ENCODE data around the gene RNF112.

RNF112 gene, protein sequence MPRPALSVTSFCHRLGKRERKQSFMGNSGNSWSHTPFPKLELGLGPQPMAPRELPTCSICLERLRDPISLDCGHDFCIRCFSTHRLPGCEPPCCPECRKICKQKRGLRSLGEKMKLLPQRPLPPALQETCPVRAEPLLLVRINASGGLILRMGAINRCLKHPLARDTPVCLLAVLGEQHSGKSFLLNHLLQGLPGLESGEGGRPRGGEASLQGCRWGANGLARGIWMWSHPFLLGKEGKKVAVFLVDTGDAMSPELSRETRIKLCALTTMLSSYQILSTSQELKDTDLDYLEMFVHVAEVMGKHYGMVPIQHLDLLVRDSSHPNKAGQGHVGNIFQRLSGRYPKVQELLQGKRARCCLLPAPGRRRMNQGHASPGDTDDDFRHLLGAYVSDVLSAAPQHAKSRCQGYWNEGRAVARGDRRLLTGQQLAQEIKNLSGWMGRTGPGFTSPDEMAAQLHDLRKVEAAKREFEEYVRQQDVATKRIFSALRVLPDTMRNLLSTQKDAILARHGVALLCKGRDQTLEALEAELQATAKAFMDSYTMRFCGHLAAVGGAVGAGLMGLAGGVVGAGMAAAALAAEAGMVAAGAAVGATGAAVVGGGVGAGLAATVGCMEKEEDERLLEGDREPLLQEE

DNA sequence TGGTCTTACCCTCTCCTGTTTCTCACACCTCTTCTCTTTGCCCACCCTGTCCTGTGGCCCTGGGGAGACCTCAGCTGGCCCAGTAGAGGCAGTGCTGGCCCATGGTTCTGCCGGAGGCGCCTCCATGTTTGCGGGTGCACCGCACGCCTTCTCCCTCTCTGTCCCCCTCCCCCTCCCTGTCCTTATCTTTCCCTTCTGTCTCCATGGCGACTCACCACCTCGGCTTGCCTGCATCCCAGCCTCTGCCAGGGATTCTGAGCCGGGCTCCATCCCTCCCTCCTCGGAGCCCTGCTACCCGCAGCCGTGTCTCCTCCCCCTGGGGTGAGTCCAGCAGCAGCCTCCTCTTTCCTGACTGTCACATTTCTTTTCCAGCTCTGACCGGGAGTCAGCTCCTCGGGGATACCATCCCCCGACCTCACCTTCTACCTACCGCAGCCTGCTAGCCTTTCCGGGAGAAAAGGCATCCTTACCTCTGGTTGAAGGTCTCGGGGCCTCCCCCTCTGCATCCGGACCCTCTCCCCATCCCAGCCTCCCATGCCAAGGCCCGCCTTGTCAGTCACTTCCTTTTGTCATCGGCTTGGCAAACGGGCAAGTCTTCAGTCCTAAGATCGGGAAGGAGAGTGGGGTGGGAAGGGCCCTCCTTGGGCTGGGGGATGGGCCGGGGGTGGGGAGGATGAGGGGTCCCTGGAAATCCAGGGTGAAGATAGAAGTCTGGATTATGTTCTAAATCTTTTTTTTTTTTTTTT, at the start of gene RNF112:
Gene RNF112 (plus strand): TSS at position 358 of the 746 bp plus-strand sequence. CDS start 177 bp downstream, at position 535.
- DNase-seq, result no peak

DNA sequence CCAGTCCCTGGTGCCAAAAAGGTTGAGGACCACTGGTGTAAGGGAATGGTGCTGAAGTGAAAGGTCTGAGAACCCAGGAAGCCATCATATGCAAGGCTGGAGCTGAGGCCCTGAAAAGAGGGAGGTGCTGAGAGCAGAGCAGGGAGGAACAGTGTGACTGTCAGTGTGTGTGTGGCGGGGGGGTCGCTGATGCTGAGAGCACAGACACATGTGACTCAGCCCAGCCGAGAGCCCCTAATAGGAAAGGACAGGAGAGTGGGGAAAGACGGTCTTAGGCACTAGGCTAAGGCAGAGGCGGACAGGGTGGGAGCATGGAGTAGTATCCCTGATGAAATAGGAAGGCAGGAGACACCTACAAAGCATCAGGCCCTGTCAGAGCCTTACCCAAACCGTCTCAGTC, 49.7 kb upstream of the RNF112 start:
- DNase-seq, result no peak

DNA sequence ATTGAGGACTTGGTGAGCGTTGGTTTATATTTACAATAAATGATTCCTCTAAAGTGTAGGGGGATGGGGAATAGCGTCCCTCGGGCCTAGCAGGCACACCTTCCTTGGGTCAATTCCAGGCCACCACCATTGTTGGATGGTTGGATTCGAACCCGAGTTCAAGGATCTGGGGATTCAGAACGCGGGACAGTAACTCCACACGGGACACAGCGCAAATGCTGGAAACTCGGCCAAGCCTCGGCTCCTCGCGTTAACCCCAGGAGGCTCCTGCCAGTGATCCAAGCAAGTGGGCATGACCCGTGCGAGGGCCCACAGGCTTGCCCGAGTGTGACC, 49.1 kb upstream of the RNF112 start:
- DNase-seq, result no peak

DNA sequence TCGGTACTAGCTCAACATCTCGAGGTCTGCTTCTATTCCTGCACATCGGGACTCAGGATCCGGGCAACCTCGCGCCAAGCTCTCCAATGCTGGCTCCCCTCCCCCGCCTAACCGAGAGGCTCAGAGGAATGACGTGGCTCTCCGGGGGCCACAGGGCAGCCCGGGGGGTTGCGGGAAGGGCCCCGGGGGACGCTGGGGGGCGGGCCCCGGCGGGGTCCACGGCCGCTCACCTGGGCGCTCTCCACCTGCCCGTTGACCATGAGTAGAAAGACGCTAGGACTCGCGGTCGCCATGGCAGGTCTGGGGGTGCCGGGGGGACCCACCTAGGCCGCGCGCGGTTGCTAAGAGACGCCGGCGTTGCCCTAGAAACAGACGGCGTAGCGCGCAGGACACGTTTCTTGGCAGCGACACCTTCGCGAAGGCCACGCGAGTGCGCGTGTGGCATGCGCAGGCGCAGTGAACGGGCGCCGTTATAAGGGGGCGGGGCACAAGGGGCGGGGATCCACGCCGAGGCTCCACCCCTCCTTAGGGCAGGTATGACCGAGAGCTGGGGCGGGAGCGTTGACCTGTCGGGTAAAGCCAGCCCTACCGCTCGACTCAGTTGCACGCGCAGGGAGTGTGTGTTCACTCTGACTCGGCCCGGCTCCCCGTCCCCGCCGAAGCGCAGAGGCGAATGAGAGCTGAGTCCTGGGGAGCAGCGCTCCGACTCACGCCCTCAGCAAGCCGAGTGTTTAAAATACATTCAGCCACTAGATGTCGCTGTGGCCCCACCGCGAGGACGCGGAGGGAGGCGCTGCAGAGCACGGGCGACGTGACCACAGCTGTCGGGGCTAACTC, 48.5 kb upstream of the RNF112 start, which contains the start of gene B9D1:
Gene B9D1 (minus strand): TSS at position 447 of the 837 bp plus-strand sequence. CDS start 154 bp downstream, at position 293.
- DNase-seq, result peak; percentile 92

DNA sequence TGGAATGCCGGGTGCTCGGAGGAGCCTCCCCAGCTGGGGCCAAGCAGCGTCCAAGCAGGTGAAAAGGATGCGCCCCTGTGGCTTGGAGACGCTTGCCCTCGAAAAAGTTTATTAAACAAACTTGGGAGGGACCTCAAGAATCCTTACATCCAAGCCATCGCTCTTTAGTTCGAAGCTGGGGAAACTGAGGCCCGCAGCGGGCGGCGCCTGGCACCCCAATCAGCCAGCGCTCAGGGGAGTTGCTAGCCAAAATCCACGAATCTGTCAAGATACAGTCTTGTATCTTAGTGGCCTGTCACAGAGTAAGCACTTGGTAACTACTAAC, 48.0 kb upstream of the RNF112 start:
- DNase-seq, result no peak

DNA sequence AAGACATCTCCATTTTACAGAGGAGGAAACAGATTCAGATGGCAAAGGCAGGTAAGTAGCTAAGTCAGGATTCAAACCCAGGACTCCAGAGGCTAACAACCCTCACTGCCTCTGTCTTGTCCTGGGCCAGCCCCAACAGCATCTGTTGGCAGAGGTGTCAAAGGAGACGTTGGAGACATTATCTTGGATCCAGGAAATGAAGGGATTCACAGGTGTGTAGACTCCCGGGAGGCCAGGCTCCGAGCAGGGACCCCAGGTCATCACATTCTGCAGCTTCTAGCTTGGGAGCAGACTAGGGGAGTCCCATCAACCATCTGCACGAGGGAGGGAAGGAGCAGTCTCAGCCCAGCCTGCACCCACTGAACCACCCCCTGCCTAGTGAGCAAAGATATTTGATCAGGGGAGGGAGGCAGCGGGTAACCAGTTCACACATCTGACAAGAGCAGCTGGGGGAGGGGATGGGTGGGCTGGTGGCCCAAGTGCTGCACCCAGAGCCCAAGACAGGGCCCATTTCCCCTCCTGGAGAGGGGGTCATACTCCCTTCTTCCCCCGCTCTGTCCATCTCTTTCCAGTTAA, 47.5 kb upstream of the RNF112 start:
- no peak for DNase-seq

DNA sequence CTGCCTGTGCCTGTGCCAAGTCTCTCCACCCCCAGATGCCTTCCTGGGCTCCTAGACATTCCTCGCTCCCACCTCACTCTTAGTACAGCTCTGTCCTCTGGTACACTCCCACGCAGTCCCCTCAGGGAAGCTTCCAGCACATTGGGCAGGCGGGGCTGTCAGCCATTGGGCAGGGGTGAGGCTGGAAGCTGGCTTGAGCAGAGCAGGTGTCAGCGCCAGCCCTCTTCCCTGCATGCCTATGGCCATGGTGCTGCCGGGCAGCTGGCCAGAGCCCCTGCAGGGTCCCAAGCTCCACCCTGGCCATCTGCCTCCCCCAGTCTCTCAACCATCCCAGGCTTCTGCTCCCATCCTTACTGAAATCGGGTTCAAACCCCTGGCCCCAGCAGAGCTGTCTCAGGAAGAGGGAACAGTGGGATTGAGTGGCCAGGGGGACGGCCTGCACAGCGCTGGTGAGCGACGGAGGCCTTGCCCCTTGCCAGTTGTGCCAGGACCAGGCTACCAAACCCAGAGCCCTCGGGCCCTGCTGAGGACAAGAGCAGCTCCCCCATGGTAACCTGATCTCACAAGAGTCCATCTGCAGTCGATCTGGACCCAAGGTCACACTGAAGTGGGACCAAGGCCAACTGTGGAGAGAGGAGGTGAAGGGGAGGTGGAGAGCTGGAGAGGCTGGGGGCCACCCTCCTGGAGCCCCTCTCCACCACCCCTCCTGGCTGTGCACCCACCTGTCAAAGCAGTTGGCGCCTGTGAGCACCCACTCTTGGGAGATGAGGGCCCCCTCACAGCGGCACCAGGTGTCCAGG, 46.1 kb upstream of the RNF112 start:
- no peak for DNase-seq

DNA sequence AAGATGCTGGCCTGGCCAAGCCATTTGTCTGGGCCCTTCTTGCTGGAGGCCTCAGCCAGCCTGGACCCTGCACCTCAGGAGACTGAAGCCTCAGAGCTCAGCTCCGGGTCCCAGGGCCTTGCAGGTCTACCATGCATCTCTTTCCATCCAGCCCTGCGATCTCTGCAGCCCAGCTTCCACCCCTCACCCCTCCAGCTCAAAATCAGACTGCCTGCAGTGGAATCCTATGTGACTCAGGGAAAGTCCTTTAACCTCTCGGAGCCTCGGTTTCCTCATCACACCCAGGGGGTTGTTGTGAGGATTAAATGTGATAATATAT, 45.6 kb upstream of the RNF112 start:
- no peak for DNase-seq

DNA sequence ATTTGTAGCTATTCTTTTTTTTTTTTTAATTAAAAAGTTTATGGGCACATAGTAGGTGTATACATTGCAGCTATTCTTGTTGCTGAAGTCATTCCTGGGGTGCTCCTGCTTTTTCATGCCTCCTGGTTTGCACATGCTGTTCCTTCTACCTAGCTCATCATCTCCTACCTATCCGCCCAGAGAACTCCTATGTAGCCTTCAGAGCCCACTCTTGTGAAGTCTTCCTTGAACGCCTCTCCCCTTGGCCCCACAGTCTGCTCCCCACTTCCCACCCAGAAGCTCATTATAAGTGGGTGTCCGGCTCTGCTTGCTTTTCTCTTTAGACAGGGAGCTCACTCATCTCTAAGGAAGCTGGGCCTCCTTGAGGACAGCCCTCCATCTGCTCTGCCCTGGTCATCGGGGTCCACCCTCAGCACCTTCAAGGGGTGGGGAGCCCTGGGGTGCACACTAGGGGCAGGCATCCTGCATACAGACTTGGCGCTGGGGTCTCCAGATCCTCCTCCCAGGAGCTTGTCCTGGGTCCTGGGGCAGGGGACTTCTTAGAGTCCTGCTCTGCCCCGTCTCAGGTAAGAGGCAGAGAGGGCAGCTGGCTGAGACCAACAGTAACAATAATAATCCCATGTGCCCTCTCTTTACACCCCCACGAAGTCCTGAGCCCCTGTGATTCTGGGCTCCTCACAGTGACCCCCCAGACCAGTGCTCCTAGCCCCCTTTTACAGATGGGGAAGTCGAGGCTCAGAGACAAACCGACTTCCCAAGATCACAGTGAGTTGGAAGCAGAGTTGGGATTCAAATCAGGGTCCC, 45.0 kb upstream of the RNF112 start:
- no peak for DNase-seq

DNA sequence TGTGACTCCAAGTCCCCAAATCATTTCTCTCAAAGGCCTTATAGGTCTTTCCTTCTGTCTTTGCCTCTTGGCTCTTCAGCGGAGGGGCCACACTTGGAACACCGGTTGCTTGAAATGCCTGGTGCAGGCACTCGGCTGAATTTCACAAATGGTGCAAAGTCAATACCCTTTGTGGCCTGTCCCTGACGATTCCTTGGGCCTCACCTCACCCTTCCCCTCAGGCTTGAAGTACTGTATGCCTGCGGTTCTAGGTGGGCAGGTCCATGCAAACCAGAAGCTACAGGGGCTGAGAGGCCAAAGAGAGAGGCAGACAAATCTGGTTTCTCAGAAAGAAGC, 44.4 kb upstream of the RNF112 start:
- DNase-seq, result no peak

DNA sequence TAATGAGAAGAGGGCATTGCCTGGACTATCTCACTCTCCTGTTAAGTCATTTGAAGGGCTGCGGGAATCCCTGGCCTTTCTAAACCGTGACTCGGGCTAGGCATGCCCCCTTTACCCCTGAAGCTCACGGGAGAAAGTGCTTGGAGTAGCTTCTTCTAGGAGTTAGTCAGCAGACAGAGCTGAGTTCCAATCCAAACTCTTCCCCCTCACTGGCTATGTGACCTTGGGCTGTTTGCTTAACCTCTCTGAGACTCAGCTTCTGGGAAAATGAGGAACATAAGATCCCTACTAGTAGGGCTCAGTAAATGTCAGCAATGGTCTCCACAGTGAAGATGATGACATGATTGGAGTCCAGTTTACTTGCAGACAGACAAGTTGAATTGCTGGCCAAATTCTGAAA, 42.8 kb upstream of the RNF112 start:
- DNase-seq, result no peak

DNA sequence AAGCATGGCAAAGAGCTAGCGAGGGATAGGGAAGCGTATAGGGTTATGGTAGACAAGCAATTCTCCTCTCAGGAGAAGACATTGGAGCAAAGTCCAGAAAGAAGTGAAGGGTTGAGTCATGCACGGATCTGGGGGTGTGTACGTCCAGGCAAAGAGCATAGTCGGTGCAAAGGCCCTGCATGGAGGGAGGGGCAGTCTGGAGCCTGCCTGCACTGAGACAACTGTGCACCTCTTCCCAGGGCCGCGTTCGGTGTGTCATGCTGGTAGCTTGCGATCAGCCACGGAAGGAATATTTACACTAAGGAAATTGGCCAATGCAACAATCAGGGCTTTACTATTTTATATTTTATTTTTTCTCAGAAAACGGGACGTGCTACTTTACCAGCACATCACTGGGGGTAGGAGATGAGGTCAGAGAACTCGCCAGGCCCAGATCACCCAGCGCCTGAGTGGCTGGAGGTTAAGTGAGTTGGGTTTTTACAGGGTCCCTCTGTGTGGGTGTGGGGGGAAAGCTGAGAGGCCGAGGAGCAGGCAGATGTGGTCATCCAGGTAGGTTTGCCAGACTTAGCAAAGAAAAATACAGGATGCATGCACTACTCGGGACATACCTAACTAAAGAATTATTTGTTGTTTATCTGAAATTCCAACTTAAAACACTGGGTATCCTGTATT, 41.8 kb upstream of the RNF112 start:
- DNase-seq, result no peak

DNA sequence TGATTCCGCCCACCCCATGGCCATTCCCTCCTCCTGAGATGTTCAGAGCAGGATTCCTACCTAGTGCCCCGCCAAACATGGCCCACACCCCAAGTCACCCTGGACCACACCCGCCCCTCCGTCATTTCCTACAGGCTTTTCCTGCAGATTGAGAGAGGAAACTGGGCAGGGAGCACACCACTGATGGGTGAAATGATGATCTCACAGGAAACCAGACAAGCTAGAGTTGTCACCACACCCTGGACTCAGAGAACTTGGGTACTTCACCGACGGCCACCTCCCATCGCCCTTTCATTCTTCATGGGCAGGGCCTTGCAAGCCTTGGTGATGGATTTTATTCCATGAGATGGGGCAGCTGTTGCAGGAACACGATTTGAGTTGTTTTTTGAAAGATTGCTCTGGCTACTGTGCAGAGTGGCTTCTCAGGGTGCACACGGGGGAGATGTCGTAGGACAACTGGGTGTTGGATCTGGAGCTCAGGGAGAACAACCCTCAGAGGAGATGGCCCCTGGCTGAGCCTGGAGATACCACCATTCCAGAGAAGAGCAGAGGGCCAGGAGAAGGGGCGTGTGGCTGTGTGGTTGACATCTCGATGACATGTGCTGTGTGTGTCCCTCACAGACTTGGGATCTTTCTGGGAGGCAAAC, 41.1 kb upstream of the RNF112 start:
- peak; percentile 48 for DNase-seq

DNA sequence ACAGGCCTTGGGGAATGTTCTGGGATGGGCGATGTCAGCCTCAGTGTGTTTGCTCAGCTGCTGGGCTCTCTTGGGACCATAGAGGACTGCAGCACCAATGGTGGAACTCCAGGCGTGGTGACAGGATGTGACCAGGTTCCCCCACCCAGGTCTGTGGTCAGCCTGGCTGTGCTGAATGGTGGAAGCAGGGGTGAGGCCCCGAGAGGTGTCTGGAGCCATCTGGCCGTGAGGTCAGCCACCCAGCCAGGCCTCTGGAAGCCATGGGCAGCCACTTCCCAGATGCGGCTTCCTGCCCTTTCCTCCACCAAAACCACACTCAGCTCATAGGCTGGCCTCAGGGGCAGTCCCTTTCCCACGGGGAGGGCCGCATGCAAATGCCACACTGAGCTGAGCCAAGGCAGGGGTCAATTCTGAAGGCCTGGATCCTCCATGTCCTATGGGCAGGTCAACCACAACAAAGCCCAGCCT, 40.5 kb upstream of the RNF112 start:
- peak; percentile 26 for DNase-seq

DNA sequence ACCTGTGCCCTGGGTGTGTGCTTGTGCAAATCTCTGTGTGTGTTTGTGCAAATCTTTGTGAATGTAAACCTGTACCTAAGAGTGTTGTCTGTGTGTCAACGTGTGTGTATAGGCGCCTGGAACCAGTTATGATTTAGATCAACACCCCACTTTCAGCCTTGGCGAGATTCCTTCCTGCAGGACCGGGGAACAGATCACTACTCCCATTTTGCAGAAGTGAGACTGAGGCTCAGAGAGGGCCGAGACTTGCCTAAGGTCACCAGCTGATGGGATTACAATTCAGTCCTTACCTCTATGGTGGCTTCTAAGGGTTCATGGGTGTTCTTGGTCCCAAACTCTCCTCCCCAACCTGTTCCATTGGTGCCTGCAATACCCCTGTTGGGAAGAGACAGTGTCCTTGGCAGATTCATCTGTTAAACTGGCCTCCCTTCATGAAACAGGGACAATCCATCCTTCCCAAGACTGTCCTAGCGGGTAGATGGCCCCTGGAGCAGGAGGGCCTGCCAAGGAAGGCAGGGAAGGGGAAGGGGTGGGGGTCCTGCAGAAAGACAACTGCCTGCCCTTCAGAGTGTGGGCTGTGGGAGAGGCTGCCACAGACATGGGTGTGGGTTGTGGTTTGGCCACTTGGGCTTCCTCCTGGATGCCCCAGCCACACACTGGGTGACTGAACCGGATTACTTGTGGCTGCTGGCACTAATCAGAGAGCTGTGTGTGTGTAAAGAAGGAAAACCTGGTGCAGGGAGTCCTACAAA, 39.6 kb upstream of the RNF112 start:
- no peak for DNase-seq

DNA sequence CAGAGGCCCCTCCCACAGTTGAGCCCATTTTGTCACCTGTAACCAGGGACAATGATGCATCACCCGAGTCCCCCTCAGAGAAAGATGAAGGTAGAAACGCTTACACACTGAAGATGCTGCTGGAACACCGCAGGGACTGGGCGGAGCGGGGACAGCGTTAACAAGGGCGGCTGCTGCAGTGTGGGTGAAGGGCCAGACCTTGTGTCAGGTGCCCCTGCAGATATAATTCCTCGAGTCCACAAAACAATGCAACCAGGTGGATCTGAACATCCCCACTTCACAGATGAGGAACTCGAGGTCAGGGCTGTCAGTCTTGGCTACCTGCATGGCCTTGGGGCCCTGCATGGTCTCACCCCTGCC, 39.0 kb upstream of the RNF112 start:
- no peak for DNase-seq

DNA sequence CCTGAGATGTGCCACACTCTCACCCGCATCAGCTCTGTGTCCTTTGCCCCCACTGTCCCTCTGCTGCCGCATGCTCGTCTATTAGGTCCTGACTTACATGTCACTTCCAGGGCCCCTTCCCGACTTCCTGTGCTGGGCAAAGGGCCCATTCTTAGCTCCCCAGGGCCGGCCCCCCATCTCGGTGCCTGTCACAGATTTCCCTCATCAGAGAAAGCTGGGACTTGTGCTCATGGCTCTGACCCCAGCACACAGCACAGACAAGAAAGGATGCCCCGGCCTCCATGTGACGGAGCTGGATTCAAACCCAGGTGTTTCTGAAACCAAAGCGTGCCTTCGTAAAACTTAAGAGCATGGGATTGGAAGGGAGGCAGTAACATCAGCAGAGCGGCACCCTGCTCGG, 38.6 kb upstream of the RNF112 start:
- no peak for DNase-seq

DNA sequence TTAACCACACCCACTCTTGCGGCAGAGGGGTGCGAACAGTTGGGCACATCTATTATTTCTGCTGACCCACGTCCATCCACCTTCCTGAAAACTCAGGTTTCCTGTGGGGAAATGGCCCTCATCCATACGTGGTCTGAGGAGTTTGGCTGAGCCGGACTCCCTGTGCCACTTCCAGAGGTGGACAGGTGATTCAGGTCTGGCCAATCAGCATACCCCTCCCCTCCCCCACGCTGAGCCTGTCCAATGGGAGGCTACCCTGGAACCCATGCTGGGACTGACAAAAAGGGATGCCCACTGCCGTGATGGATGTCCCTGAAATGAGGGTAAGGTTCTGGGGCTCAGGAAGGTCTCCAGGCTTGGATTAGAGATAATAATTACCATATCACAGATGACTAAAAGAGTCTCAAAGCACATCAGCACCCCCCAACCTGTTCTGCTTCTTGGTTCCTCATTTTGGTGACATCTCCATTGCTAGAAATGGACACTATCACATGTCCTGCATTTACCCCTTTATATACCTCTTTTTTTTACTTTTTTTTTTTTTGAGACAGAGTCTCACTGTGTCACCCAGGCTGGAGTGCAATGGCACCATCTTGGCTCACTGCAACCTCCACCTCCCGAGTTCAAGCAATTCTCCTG, 38.0 kb upstream of the RNF112 start:
- DNase-seq, result no peak

DNA sequence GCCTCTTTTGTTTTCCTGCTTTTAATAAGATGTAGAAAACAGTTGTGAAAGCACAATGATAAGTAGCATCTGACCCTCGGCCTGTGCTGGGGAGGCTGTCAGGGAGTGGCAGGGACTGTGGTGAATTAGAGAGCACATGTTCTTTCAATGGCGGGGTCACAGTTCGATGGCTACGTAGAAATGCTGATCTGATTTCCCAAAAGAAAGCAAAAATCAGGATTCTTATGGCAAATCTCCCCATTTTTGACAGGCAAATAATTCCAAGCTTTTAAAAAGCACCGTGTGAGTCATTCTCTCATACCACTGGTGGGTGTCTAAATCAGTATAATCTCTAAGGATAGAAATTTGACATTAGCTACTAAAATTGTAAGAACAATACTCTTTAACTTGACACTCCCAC, 36.9 kb upstream of the RNF112 start:
- no peak for DNase-seq
